ENCODE measurements around the gene CRTC1. TPM values are rescaled to one million over a fixed set of nuclear protein-coding genes. Genes with fewer than 3 reads are reported as not detected.
A peak's percentile ranks its signal among the peaks of the same experiment; 100 is the strongest.
"Not testable (repeated sequence)": the region's sequence is repeated elsewhere in the genome, so short reads cannot be mapped to it uniquely, and the experiment has no call there.

CRTC1 gene
- total RNA-seq, 1 donor from 2014 or later, result 0.79 TPM

DNA sequence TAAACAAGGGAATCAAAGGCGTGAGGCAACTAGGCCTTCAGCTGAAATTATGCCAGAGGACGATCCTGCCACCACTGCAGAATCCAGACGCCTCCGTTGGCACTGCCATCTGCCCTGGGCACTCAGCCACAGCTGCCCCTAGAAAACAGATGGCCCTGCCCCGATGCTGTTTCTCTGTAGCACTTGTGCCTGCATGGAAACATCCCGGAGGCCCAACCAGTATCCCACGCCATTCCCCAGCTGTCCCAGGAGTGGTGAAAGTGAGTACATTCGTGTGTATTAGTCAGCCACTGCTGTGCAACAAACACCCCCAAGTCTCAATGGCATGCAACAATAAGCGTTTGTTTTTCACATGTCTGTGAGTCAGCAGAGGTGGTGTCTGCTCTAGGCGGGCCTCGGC lies 8.9 kb upstream of the CRTC1 start:
- no peak for DNase-seq (ENCODE audit: low read depth)

GRCh38 chr19:18675779-18676178 lies 7.7 kb upstream of the CRTC1 start:
- TF ChIP-seq, protein P1, sequence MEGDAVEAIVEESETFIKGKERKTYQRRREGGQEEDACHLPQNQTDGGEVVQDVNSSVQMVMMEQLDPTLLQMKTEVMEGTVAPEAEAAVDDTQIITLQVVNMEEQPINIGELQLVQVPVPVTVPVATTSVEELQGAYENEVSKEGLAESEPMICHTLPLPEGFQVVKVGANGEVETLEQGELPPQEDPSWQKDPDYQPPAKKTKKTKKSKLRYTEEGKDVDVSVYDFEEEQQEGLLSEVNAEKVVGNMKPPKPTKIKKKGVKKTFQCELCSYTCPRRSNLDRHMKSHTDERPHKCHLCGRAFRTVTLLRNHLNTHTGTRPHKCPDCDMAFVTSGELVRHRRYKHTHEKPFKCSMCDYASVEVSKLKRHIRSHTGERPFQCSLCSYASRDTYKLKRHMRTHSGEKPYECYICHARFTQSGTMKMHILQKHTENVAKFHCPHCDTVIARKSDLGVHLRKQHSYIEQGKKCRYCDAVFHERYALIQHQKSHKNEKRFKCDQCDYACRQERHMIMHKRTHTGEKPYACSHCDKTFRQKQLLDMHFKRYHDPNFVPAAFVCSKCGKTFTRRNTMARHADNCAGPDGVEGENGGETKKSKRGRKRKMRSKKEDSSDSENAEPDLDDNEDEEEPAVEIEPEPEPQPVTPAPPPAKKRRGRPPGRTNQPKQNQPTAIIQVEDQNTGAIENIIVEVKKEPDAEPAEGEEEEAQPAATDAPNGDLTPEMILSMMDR (IDR thresholded peaks at IDR 0.05; ENCODE audit: insufficient read depth, low read length, severe bottlenecking), result peak; percentile 57

More for the DNA sequence above, 8.9 kb upstream of the CRTC1 start:
- Histone ChIP-seq H3K4me3 (ENCODE audit: low read depth, low read length) (no peak overlapping the region), H3K27me3 (ENCODE audit: control insufficient read depth, insufficient read depth, low read length) (no peaks in the 10 kb centered on the region), H3K36me3 (ENCODE audit: control insufficient read depth, insufficient read depth, low read length) (no peaks in the 10 kb centered on the region)
- FAIRE-seq, result no peak
- TF ChIP-seq, protein P1 (IDR thresholded peaks at IDR 0.05; ENCODE audit: insufficient read depth, low read length, severe bottlenecking), result no peak

DNA sequence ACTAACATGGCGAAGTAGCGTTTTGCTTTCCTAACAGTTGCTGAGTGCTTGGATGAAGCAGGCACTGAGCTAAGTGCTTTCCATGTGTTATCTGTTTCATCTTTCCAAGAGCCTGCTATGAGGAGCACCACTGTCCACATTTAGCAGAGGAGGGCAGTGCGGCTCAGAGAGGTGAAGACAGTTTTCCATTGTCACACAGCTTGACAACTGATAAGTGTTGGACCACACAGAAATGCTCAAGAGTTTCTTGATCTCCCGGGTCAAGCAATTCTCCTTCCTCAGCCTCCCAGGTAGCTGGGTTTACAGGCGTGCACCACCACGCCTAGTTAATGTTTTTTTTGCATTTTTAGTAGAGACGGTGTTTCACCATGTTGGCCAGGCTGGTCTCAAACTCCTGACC lies 6.8 kb upstream of the CRTC1 start:
- DNase-seq (ENCODE audit: low read depth) (no peak), FAIRE-seq (no peak)
- TF ChIP-seq, protein P1 (IDR thresholded peaks at IDR 0.05; ENCODE audit: insufficient read depth, low read length, severe bottlenecking), result no peak
- Histone ChIP-seq H3K27me3 (ENCODE audit: control insufficient read depth, insufficient read depth, low read length) (no peaks in the 10 kb centered on the region), H3K36me3 (ENCODE audit: control insufficient read depth, insufficient read depth, low read length) (no peaks in the 10 kb centered on the region), H3K4me3 (ENCODE audit: low read depth, low read length) (no peak overlapping the region)

More at GRCh38 chr19:18675779-18676178, 7.7 kb upstream of the CRTC1 start:
- no peak for FAIRE-seq
- Histone ChIP-seq H3K27me3 (ENCODE audit: control insufficient read depth, insufficient read depth, low read length) (no peaks in the 10 kb centered on the region), H3K4me3 (ENCODE audit: low read depth, low read length) (no peak overlapping the region), H3K36me3 (ENCODE audit: control insufficient read depth, insufficient read depth, low read length) (no peaks in the 10 kb centered on the region)
- DNase-seq (ENCODE audit: low read depth), result no peak

- DNase-seq (ENCODE audit: low read depth) (no peak), FAIRE-seq (no peak)
- TF ChIP-seq, protein P1 (IDR thresholded peaks at IDR 0.05; ENCODE audit: insufficient read depth, low read length, severe bottlenecking), result no peak
- no peak overlapping the region for H3K4me3 ChIP-seq (ENCODE audit: low read depth, low read length)
- no peaks in the 10 kb centered on the region for H3K36me3 ChIP-seq (ENCODE audit: control insufficient read depth, insufficient read depth, low read length)
- H3K27me3 ChIP-seq (ENCODE audit: control insufficient read depth, insufficient read depth, low read length), result no peaks in the 10 kb centered on the region
Observed at GRCh38 chr19:18677156-18677555, 6.3 kb upstream of the CRTC1 start.

GRCh38 chr19:18680148-18680547 lies 3.3 kb upstream of the CRTC1 start:
- DNase-seq (ENCODE audit: low read depth); H3K27me3 ChIP-seq (ENCODE audit: control insufficient read depth, insufficient read depth, low read length); FAIRE-seq; H3K4me3 ChIP-seq (ENCODE audit: low read depth, low read length); H3K36me3 ChIP-seq (ENCODE audit: control insufficient read depth, insufficient read depth, low read length): not testable (repeated sequence)

- FAIRE-seq (no peak), DNase-seq (ENCODE audit: low read depth) (no peak)
- Histone ChIP-seq H3K36me3 (ENCODE audit: control insufficient read depth, insufficient read depth, low read length) (no peaks in the 10 kb centered on the region), H3K4me3 (ENCODE audit: low read depth, low read length) (peak overlapping the region; percentile 48), H3K27me3 (ENCODE audit: control insufficient read depth, insufficient read depth, low read length) (no peaks in the 10 kb centered on the region)
- TF ChIP-seq, protein P1 (IDR thresholded peaks at IDR 0.05; ENCODE audit: insufficient read depth, low read length, severe bottlenecking), result no peak
Observed at GRCh38 chr19:18682807-18683108, 722 bp upstream of the CRTC1 start.
